Gastrocnemius medialis (tissue), 4 donors: ENCODE results near the gene UBAP1L.

Experiments used
- POLR2A ChIP-seq, 2 donors: fragments of 450-650 bp; IDR thresholded peaks; one replicate each; pipeline ENCODE4 v1.6.1; 2017; ENCODE audit warnings: antibody characterized with exemption in 2 of 2, mild to moderate bottlenecking in 2 of 2, moderate library complexity in 2 of 2
- TF ChIP-seq, protein P1 (sequence below), 5 experiments: fragments of 450-650 bp in 3 of 5; fragments of 200-600 bp in 2 of 5; sonication (generic) in 2 of 5; IDR thresholded peaks in 4 of 5; conservative IDR thresholded peaks in 1 of 5; 1 replicate in 4 of 5; 2 replicates in 1 of 5; pipeline ENCODE4 v1.5.1; 2016 to 2019; ENCODE audit warnings: antibody characterized with exemption in 5 of 5, mild to moderate bottlenecking in 3 of 5, moderate library complexity in 3 of 5

GRCh38 chr15:65068403-65068788, 46.6 kb downstream of the UBAP1L start:
- TF ChIP-seq, protein P1, sequence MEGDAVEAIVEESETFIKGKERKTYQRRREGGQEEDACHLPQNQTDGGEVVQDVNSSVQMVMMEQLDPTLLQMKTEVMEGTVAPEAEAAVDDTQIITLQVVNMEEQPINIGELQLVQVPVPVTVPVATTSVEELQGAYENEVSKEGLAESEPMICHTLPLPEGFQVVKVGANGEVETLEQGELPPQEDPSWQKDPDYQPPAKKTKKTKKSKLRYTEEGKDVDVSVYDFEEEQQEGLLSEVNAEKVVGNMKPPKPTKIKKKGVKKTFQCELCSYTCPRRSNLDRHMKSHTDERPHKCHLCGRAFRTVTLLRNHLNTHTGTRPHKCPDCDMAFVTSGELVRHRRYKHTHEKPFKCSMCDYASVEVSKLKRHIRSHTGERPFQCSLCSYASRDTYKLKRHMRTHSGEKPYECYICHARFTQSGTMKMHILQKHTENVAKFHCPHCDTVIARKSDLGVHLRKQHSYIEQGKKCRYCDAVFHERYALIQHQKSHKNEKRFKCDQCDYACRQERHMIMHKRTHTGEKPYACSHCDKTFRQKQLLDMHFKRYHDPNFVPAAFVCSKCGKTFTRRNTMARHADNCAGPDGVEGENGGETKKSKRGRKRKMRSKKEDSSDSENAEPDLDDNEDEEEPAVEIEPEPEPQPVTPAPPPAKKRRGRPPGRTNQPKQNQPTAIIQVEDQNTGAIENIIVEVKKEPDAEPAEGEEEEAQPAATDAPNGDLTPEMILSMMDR (IDR thresholded peaks at IDR 0.05 in 4 of 5, conservative IDR thresholded peaks at IDR 0.05 in 1 of 5): no peak
- no peak for TF ChIP-seq POLR2A (IDR thresholded peaks at IDR 0.05)
